K562 (cell line): ENCODE data around the gene TLE7.

Experiments
- FOSL1 ChIP-seq: fragments of 200-800 bp; sonication (Bioruptor generic); conservative IDR thresholded peaks from 2 replicates; pipeline ENCODE4 v1.6.1; 2016; ENCODE audit warnings: missing genetic modification characterization, missing compliant biosample characterization
- HMGN3 ChIP-seq: IDR thresholded peaks from 2 replicates; pipeline ENCODE4 v1.6.1; 2011; ENCODE audit warnings: borderline replicate concordance, low read depth, mild to moderate bottlenecking, mixed read lengths, low read length; ENCODE audit not compliant: insufficient read length; ENCODE audit errors: extremely low read depth
- POLR2AphosphoS5 ChIP-seq: IDR thresholded peaks from 2 replicates; pipeline ENCODE4 v1.6.1; 2011; ENCODE audit warnings: mild to moderate bottlenecking, low read depth, low read length, moderate library complexity; ENCODE audit not compliant: control insufficient read depth, insufficient read depth
- RBFOX2 ChIP-seq: fragments of 200-400 bp; formaldehyde crosslinking; IDR thresholded peaks from 2 replicates; pipeline ENCODE4 v1.6.1; 2017; ENCODE audit warnings: low read depth, mild to moderate bottlenecking, low read length, moderate library complexity
- RNF2 ChIP-seq: sonication (generic); IDR thresholded peaks from 2 replicates; pipeline ENCODE4 v1.6.1; 2016
- SMAD1 ChIP-seq: fragments of 150-350 bp; IDR thresholded peaks from 2 replicates; pipeline ENCODE4 v1.6.1; 2014; ENCODE audit warnings: low read length, low read depth; ENCODE audit not compliant: partially characterized antibody
- TF ChIP-seq, protein P1 (sequence below): IDR thresholded peaks from 3 replicates; pipeline ENCODE4 v1.6.1; 2011; ENCODE audit warnings: borderline replicate concordance, mild to moderate bottlenecking, moderate library complexity; ENCODE audit not compliant: insufficient read length; ENCODE audit errors: extremely low read depth
- TF ChIP-seq, protein P2 (sequence below), 2 experiments: IDR thresholded peaks; 2 replicates each; pipeline ENCODE4 v1.6.1; 2012; ENCODE audit warnings: improper control_type of control experiment in 2 of 2, low read depth in 2 of 2, low read length in 2 of 2, borderline replicate concordance in 1 of 2

DNA sequence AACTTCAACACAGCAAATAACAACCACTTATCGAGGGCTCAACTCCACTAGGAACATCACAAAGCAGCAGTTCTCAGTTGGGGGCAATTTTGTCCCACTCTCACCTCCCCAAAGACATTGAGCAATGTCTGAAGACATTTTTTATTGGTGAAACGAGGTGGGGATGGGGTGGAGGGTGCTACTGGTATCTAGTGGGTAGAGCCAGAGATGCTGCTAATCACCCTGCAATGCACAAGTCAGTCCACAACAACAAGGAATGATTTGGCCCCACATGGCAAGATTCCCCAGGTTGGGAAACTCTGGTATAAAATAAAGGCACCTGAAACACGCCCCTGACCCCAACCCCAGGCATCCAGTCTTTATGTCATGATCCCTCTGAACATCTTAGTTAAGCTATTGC lies 33.3 kb downstream of the TLE7 start:
- TF ChIP-seq, protein P1, sequence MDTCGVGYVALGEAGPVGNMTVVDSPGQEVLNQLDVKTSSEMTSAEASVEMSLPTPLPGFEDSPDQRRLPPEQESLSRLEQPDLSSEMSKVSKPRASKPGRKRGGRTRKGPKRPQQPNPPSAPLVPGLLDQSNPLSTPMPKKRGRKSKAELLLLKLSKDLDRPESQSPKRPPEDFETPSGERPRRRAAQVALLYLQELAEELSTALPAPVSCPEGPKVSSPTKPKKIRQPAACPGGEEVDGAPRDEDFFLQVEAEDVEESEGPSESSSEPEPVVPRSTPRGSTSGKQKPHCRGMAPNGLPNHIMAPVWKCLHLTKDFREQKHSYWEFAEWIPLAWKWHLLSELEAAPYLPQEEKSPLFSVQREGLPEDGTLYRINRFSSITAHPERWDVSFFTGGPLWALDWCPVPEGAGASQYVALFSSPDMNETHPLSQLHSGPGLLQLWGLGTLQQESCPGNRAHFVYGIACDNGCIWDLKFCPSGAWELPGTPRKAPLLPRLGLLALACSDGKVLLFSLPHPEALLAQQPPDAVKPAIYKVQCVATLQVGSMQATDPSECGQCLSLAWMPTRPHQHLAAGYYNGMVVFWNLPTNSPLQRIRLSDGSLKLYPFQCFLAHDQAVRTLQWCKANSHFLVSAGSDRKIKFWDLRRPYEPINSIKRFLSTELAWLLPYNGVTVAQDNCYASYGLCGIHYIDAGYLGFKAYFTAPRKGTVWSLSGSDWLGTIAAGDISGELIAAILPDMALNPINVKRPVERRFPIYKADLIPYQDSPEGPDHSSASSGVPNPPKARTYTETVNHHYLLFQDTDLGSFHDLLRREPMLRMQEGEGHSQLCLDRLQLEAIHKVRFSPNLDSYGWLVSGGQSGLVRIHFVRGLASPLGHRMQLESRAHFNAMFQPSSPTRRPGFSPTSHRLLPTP: no peak
- TF ChIP-seq FOSL1 (tag) (no peak), RNF2 (no peak), POLR2AphosphoS5 (no peak), HMGN3 (no peak), SMAD1 (no peak), RBFOX2 (no peak)
- TF ChIP-seq, protein P2, sequence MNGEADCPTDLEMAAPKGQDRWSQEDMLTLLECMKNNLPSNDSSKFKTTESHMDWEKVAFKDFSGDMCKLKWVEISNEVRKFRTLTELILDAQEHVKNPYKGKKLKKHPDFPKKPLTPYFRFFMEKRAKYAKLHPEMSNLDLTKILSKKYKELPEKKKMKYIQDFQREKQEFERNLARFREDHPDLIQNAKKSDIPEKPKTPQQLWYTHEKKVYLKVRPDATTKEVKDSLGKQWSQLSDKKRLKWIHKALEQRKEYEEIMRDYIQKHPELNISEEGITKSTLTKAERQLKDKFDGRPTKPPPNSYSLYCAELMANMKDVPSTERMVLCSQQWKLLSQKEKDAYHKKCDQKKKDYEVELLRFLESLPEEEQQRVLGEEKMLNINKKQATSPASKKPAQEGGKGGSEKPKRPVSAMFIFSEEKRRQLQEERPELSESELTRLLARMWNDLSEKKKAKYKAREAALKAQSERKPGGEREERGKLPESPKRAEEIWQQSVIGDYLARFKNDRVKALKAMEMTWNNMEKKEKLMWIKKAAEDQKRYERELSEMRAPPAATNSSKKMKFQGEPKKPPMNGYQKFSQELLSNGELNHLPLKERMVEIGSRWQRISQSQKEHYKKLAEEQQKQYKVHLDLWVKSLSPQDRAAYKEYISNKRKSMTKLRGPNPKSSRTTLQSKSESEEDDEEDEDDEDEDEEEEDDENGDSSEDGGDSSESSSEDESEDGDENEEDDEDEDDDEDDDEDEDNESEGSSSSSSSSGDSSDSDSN (IDR thresholded peaks at IDR 0.05; ENCODE audit: borderline replicate concordance in 1 of 2, low read depth in 2 of 2, low read length in 2 of 2): no peak
